Renal cortex interstitium (tissue), 15 donors: ENCODE results near the gene SBDS. TPM values are rescaled to one million over a fixed set of nuclear protein-coding genes. Genes with fewer than 3 reads are reported as not detected.
A peak's percentile ranks its signal among the peaks of the same experiment; 100 is the strongest.
"Not testable (repeated sequence)": the region's sequence is repeated elsewhere in the genome, so short reads cannot be mapped to it uniquely, and the experiment has no call there.

ENCODE experiments used
- DNase-seq, 11 donors: peaks; one replicate each; pipeline ENCODE4 v3.0.0-alpha.2; 2013; ENCODE audit warnings: low read depth in 9 of 11, low spot score in 4 of 11; ENCODE audit errors: extremely low read depth in 1 of 11
- long read RNA-seq, 16 experiments: transcript quantifications; one replicate each; lab custom pipeline, GENCODE V29; 2026
- polyA plus RNA-seq, 3 donors: library from polyadenylated mRNA; unstranded; fragments of 120-200 nt; gene quantifications; one replicate each; pipeline ENCODE4 v1.2.1, GENCODE V29; 2013; ENCODE audit not compliant: insufficient read length in 3 of 3

Gene SBDS
- polyA plus RNA-seq = 100 to 1,000 TPM; 100 to 131 (median 105) TPM
- long read RNA-seq, donor 1, transcript SBDS-201 (5 exons, 1,631 nt) = major isoform, 31 of 49 reads
- long read RNA-seq, donor 1, partial matches to known transcripts = 18 of 49 reads
- long read RNA-seq, donor 1, other reads (novel, unspliced or antisense) = 0 of 49 reads
- long read RNA-seq, donor 2, transcript SBDS-201 (5 exons, 1,631 nt) = major isoform, 19 of 32 reads
- long read RNA-seq, donor 2, partial matches to known transcripts = 13 of 32 reads
- long read RNA-seq, donor 2, other reads (novel, unspliced or antisense) = 0 of 32 reads
- long read RNA-seq, donor 3, transcript SBDS-201 (5 exons, 1,631 nt) = major isoform, 55 of 96 reads
- long read RNA-seq, donor 3, partial matches to known transcripts = 41 of 96 reads
- long read RNA-seq, donor 3, other reads (novel, unspliced or antisense) = 0 of 96 reads
- long read RNA-seq, donor 4, transcript SBDS-201 (5 exons, 1,631 nt) = major isoform, 37 of 53 reads
- long read RNA-seq, donor 4, partial matches to known transcripts = 16 of 53 reads
- long read RNA-seq, donor 4, other reads (novel, unspliced or antisense) = 0 of 53 reads
- long read RNA-seq, donor 5 = 0 reads
- long read RNA-seq, donor 6, transcript SBDS-201 (5 exons, 1,631 nt) = major isoform, 27 of 40 reads
- long read RNA-seq, donor 6, partial matches to known transcripts = 13 of 40 reads
- long read RNA-seq, donor 6, other reads (novel, unspliced or antisense) = 0 of 40 reads
- long read RNA-seq, donor 7, transcript SBDS-201 (5 exons, 1,631 nt) = major isoform, 40 of 56 reads
- long read RNA-seq, donor 7, partial matches to known transcripts = 16 of 56 reads
- long read RNA-seq, donor 7, other reads (novel, unspliced or antisense) = 0 of 56 reads
- long read RNA-seq, donor 8 = 0 reads
- long read RNA-seq, donor 9, transcript SBDS-201 (5 exons, 1,631 nt) = major isoform, 38 of 47 reads
- long read RNA-seq, donor 9, partial matches to known transcripts = 9 of 47 reads
- long read RNA-seq, donor 9, other reads (novel, unspliced or antisense) = 0 of 47 reads
- long read RNA-seq, donor 10, transcript SBDS-201 (5 exons, 1,631 nt) = major isoform, 27 of 42 reads
- long read RNA-seq, donor 10, partial matches to known transcripts = 15 of 42 reads
- long read RNA-seq, donor 10, other reads (novel, unspliced or antisense) = 0 of 42 reads
- long read RNA-seq, donor 11, transcript SBDS-201 (5 exons, 1,631 nt) = major isoform, 28 of 35 reads
- long read RNA-seq, donor 11, partial matches to known transcripts = 7 of 35 reads
- long read RNA-seq, donor 11, other reads (novel, unspliced or antisense) = 0 of 35 reads
- long read RNA-seq, donor 12, transcript SBDS-201 (5 exons, 1,631 nt) = major isoform, 16 of 16 reads
- long read RNA-seq, donor 12, partial matches to known transcripts = 0 of 16 reads
- long read RNA-seq, donor 12, other reads (novel, unspliced or antisense) = 0 of 16 reads
- long read RNA-seq, donor 13 = 0 reads
- long read RNA-seq, donor 14, transcript SBDS-201 (5 exons, 1,631 nt) = major isoform, 40 of 47 reads
- long read RNA-seq, donor 14, partial matches to known transcripts = 6 of 47 reads
- long read RNA-seq, donor 14, other reads (novel, unspliced or antisense) = 0 of 47 reads
- long read RNA-seq, donor 15, transcript SBDS-201 (5 exons, 1,631 nt) = major isoform, 13 of 18 reads
- long read RNA-seq, donor 15, partial matches to known transcripts = 5 of 18 reads
- long read RNA-seq, donor 15, other reads (novel, unspliced or antisense) = 0 of 18 reads
- long read RNA-seq, donor 16, transcript SBDS-201 (5 exons, 1,631 nt) = major isoform, 87 of 106 reads
- long read RNA-seq, donor 16, partial matches to known transcripts = 19 of 106 reads
- long read RNA-seq, donor 16, other reads (novel, unspliced or antisense) = 0 of 106 reads

GRCh38 chr7:66995050-66995776 is at the start of gene SBDS:
Gene SBDS (minus strand): TSS chr7:66995586. CDS start chr7:66995417, 169 bp downstream.
- peak; percentile 87 to 99 (median 95) for DNase-seq

- DNase-seq = not testable (repeated sequence)
Measured at GRCh38 chr7:67043559-67043930, 48.2 kb upstream of the SBDS start.

GRCh38 chr7:67042781-67043558 is 47.6 kb upstream of the SBDS start:
- peak in 3 of 11 donors; percentile 6 to 15 (median 14) for DNase-seq

- not testable (repeated sequence) for DNase-seq
Measured at GRCh38 chr7:67040832-67041231, 45.4 kb upstream of the SBDS start.

GRCh38 chr7:67036432-67037395 is 41.3 kb upstream of the SBDS start:
- DNase-seq = not testable (repeated sequence)

- no peak for DNase-seq
Measured at GRCh38 chr7:67033251-67033650, 37.9 kb upstream of the SBDS start.

- not testable (repeated sequence) for DNase-seq
Measured at GRCh38 chr7:67031685-67032084, 36.3 kb upstream of the SBDS start.

GRCh38 chr7:67025459-67025858 is 30.1 kb upstream of the SBDS start:
- not testable (repeated sequence) for DNase-seq

- DNase-seq = no peak
Measured at GRCh38 chr7:67022511-67022910, 27.1 kb upstream of the SBDS start.

GRCh38 chr7:67021260-67021659 is 25.9 kb upstream of the SBDS start:
- no peak for DNase-seq

GRCh38 chr7:67019562-67020390 is 24.4 kb upstream of the SBDS start:
- no peak for DNase-seq

GRCh38 chr7:67018940-67019339 is 23.6 kb upstream of the SBDS start:
- DNase-seq = no peak

GRCh38 chr7:67017971-67018370 is 22.6 kb upstream of the SBDS start:
- not testable (repeated sequence) for DNase-seq

- not testable (repeated sequence) for DNase-seq
Measured at GRCh38 chr7:67014076-67014622, 18.8 kb upstream of the SBDS start.
